Fibroblast of lung (primary cell): ENCODE results near the gene HOXC5. TPM values are rescaled to one million over a fixed set of nuclear protein-coding genes. Genes with fewer than 3 reads are reported as not detected.

ENCODE experiments used
- DNase-seq, 2 donors: peaks; one replicate each; pipeline versions ENCODE4 v3.0.0 to v3.0.0-alpha.2; 2010; ENCODE audit warnings: low read depth in 2 of 2
- H2AFZ ChIP-seq: 2 replicates; pipeline ENCODE4 v1.5.1; 2012; ENCODE audit warnings: low read length, control low read depth, inconsistent platforms
- H3K27ac ChIP-seq: 2 replicates; pipeline ENCODE4 v1.5.1; 2011; ENCODE audit warnings: low read length, control low read depth; ENCODE audit not compliant: insufficient read depth
- H3K27me3 ChIP-seq: 2 replicates; pipeline ENCODE4 v1.5.1; 2011; ENCODE audit warnings: mild to moderate bottlenecking, low read length; ENCODE audit not compliant: control insufficient read depth, insufficient read depth
- H3K36me3 ChIP-seq: 2 replicates; pipeline ENCODE4 v1.5.1; 2011; ENCODE audit warnings: low read length; ENCODE audit not compliant: control insufficient read depth, insufficient read depth
- H3K4me1 ChIP-seq: 2 replicates; pipeline ENCODE4 v1.5.1; 2011; ENCODE audit warnings: low read length; ENCODE audit not compliant: control insufficient read depth, insufficient read depth; ENCODE audit errors: extremely low read depth
- H3K4me2 ChIP-seq: 2 replicates; pipeline ENCODE4 v1.5.1; 2011; ENCODE audit warnings: low read length, control low read depth; ENCODE audit not compliant: insufficient read depth; ENCODE audit errors: extremely low read depth
- H3K4me3 ChIP-seq, 4 experiments: fragments of 200-600 bp in 1 of 4; sonication (generic) in 1 of 4; replicated peaks in 1 of 4; 2 replicates each; pipeline ENCODE4 v1.5.1; 2011 to 2016; ENCODE audit warnings: low read length in 4 of 4, low read depth in 3 of 4, mild to moderate bottlenecking in 3 of 4, control low read depth in 2 of 4, inconsistent platforms in 1 of 4, mixed read lengths in 1 of 4; ENCODE audit not compliant: insufficient read depth in 1 of 4; ENCODE audit errors: control extremely low read depth in 1 of 4
- H3K79me2 ChIP-seq: 2 replicates; pipeline ENCODE4 v1.5.1; 2012; ENCODE audit warnings: mild to moderate bottlenecking, low read length, inconsistent platforms; ENCODE audit not compliant: control insufficient read depth, insufficient read depth
- H3K9ac ChIP-seq: 2 replicates; pipeline ENCODE4 v1.5.1; 2011; ENCODE audit warnings: mild to moderate bottlenecking, low read length, control low read depth; ENCODE audit not compliant: insufficient read depth
- H3K9me3 ChIP-seq: 2 replicates; pipeline ENCODE4 v1.5.1; 2012; ENCODE audit warnings: low read depth, low read length; ENCODE audit not compliant: control insufficient read depth, insufficient read depth
- H4K20me1 ChIP-seq: 2 replicates; pipeline ENCODE4 v1.5.1; 2011; ENCODE audit warnings: low read length; ENCODE audit not compliant: control insufficient read depth, insufficient read depth; ENCODE audit errors: extremely low read depth
- CTCF ChIP-seq, 2 donors: IDR thresholded peaks in 1 of 2; conservative IDR thresholded peaks in 1 of 2; 1 replicate in 1 of 2; 2 replicates in 1 of 2; pipeline ENCODE4 v1.5.1; 2011 to 2012; ENCODE audit warnings: low read length in 2 of 2, control low read depth in 1 of 2, inconsistent platforms in 1 of 2, low read depth in 1 of 2, mild to moderate bottlenecking in 1 of 2
- EZH2 ChIP-seq: IDR thresholded peaks from 2 replicates; pipeline ENCODE4 v1.5.1; 2012; ENCODE audit warnings: low read length, control low read depth, mild to moderate bottlenecking; ENCODE audit errors: missing control alignments
- polyA plus RNA-seq, 2 donors: library from polyadenylated mRNA; depleted of rRNA in 1 of 2; stranded (reverse) in 1 of 2; unstranded in 1 of 2; fragments of >200 nt; gene quantifications; 2 replicates each; pipeline ENCODE4 v1.2.1, GENCODE V29; 2011 to 2012; ENCODE audit warnings: missing spikeins in 1 of 2
- total RNA-seq: library from RNA; depleted of rRNA; stranded (reverse); fragments of >200 nt; gene quantifications from 2 replicates; pipeline ENCODE4 v1.2.1, GENCODE V29; 2014

The HOXC5 gene
- total and polyA plus RNA-seq, 2 donors (not counting 1 experiment from before 2014, with no cell fraction given) = under 0.01 to 0.07 TPM

- Histone ChIP-seq H2AFZ (no peak overlapping the region), H3K27ac (no peak overlapping the region), H4K20me1 (no peaks in the 10 kb centered on the region), H3K79me2 (no peaks in the 10 kb centered on the region), H3K27me3 (peaks cover 36% of the 10 kb centered on the region), H3K9ac (no peak overlapping the region), H3K4me1 (no peaks in the 10 kb centered on the region), H3K4me3 (no peak overlapping the region), H3K36me3 (no peaks in the 10 kb centered on the region), H3K9me3 (no peaks in the 10 kb centered on the region), H3K4me2 (no peak overlapping the region)
- TF ChIP-seq CTCF (conservative IDR thresholded peaks at IDR 0.05 in 1 of 2, IDR thresholded peaks at IDR 0.05 in 1 of 2; ENCODE audit: low read depth in 1 of 2, low read length in 2 of 2) (no peak), EZH2 (no peak)
- DNase-seq = no peak
Measured at GRCh38 chr12:54021432-54022013, 11.3 kb upstream of the HOXC5 start.

DNA sequence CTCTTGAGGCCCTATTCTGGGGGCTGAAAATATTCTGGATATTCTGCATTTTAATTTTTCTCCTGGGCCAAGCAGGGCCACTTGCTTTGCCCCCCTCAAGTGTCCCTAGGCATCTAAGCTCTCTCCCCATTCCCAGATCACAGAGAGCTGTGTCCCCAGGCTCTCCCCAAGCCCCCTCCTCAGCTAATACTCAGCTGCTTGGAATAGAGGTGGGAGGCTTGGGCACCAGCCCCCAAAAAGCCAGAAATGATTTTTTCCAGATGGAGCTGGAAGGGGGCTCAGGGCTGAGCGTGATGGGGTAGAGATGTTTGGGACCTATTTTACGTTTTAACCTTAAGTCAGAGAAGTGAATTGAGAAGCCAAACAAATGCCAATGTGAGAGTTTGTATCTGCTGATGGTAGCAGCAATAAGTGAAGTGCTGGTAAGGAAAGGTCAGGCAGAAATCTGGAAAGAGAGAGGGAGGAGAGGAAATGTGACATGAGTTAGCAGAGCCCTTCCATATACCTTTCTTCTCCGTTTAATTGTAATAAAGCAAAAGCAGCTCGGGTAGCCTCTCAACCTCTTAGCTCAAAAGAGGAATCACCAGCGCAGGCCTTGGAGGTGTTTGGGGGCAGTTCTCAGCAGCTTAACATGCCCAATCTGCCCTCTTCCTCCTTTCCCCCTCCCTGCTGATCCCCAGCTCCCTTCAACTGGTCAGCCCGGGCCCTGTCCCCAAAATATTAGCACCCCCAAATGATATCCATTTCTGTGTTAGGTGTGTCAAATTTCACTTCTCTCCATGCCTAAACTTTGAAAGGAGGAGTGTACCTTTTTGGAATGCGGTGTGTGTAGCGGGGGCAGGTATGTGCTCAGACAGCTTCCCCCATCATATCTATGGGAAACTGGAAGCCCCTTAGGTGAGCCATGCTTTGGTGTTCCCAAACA, 9.6 kb upstream of the HOXC5 start:
- H3K9me3 ChIP-seq = no peaks in the 10 kb centered on the region
- TF ChIP-seq CTCF (conservative IDR thresholded peaks at IDR 0.05 in 1 of 2, IDR thresholded peaks at IDR 0.05 in 1 of 2; ENCODE audit: low read depth in 1 of 2, low read length in 2 of 2) = no peak
- TF ChIP-seq EZH2 = no peak
- H3K4me1 ChIP-seq = no peaks in the 10 kb centered on the region
- H3K36me3 ChIP-seq = no peaks in the 10 kb centered on the region
- no peak overlapping the region for H3K4me3 ChIP-seq
- no peak overlapping the region for H3K4me2 ChIP-seq
- H3K27me3 ChIP-seq = peaks cover 43% of the 10 kb centered on the region
- H3K9ac ChIP-seq = no peak overlapping the region
- no peaks in the 10 kb centered on the region for H4K20me1 ChIP-seq
- no peak overlapping the region for H3K27ac ChIP-seq
- no peaks in the 10 kb centered on the region for H3K79me2 ChIP-seq
- DNase-seq = no peak
- H2AFZ ChIP-seq = no peak overlapping the region

DNA sequence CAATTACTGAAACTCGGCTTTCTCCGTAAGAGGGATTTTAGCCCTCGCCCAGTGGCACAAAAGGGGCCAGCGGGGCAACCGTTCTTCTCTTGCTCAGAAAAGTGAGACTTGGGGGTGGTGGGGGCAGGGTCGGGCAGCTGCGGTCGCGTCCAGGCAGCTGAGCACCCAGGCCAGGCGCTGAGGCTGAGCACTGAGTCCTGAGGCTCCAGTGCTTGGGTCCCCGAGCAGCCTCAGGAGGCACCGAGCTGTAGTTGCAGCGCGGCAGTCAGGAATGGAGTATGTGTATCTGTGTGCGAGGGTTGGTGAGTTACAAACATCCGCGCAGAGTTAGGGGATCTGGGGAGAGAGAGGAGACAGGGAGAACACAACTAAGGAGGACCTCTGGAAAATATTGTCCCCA, 8.7 kb upstream of the HOXC5 start:
- Histone ChIP-seq H3K9ac (no peak overlapping the region), H3K27me3 (peaks cover 48% of the 10 kb centered on the region), H3K9me3 (no peaks in the 10 kb centered on the region), H4K20me1 (no peaks in the 10 kb centered on the region), H2AFZ (no peak overlapping the region), H3K36me3 (no peaks in the 10 kb centered on the region), H3K79me2 (no peaks in the 10 kb centered on the region), H3K4me1 (no peaks in the 10 kb centered on the region), H3K27ac (no peak overlapping the region), H3K4me2 (no peak overlapping the region), H3K4me3 (no peak overlapping the region)
- no peak for DNase-seq
- TF ChIP-seq CTCF (conservative IDR thresholded peaks at IDR 0.05 in 1 of 2, IDR thresholded peaks at IDR 0.05 in 1 of 2; ENCODE audit: low read depth in 1 of 2, low read length in 2 of 2) (no peak), EZH2 (no peak)
